B cell (primary cell): ENCODE results near the gene CAPN15.

ENCODE experiments used
- EZH2 ChIP-seq: IDR thresholded peaks from 2 replicates; pipeline ENCODE4 v1.6.1; 2012; ENCODE audit warnings: borderline replicate concordance, low read depth, mild to moderate bottlenecking, moderate library complexity, low read length; ENCODE audit not compliant: insufficient read depth, poor library complexity, severe bottlenecking
- TF ChIP-seq, protein P1 (sequence below): fragments of 200-600 bp; IDR thresholded peaks from one replicate; pipeline ENCODE4 v1.8.0; 2022; ENCODE audit warnings: antibody characterized with exemption, mild to moderate bottlenecking

- TF ChIP-seq, protein P1, sequence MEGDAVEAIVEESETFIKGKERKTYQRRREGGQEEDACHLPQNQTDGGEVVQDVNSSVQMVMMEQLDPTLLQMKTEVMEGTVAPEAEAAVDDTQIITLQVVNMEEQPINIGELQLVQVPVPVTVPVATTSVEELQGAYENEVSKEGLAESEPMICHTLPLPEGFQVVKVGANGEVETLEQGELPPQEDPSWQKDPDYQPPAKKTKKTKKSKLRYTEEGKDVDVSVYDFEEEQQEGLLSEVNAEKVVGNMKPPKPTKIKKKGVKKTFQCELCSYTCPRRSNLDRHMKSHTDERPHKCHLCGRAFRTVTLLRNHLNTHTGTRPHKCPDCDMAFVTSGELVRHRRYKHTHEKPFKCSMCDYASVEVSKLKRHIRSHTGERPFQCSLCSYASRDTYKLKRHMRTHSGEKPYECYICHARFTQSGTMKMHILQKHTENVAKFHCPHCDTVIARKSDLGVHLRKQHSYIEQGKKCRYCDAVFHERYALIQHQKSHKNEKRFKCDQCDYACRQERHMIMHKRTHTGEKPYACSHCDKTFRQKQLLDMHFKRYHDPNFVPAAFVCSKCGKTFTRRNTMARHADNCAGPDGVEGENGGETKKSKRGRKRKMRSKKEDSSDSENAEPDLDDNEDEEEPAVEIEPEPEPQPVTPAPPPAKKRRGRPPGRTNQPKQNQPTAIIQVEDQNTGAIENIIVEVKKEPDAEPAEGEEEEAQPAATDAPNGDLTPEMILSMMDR = no peak
- no peak for TF ChIP-seq EZH2
Observed at GRCh38 chr16:515939-516226, 11.6 kb upstream of the CAPN15 start.
